NCI-H446 (cell line): ENCODE measurements around the gene CCDC30.
A peak's percentile ranks its signal among the peaks of the same experiment; 100 is the strongest.
"Not testable (repeated sequence)": the region's sequence is repeated elsewhere in the genome, so short reads cannot be mapped to it uniquely, and the experiment has no call there.

Experiments used
- DNase-seq, 2 experiments: peaks; one replicate each; lab custom pipeline; 2025; lab: John Stamatoyannopoulos, UW

Gene CCDC30

GRCh38 chr1:42453386-42453785 is 9.7 kb upstream of the CCDC30 start:
- no peak for DNase-seq

GRCh38 chr1:42454403-42454802 is 8.7 kb upstream of the CCDC30 start:
- DNase-seq: no peak

GRCh38 chr1:42456010-42456753 is 6.9 kb upstream of the CCDC30 start, which contains the start of the genes PPCS and ZMYND12:
PPCS (plus strand) TSS chr1:42456543; CDS start chr1:42456566, 23 bp downstream.
ZMYND12 (minus strand) TSS chr1:42456022; CDS start chr1:42455997, 25 bp downstream.
- peak; percentile 59 to 80 for DNase-seq

- DNase-seq: peak in 1 of 2 experiments; percentile 45
These were observed 6.4 kb upstream of the CCDC30 start for GRCh38 chr1:42456754-42457089.

GRCh38 chr1:42461196-42461595 is 1.9 kb upstream of the CCDC30 start:
- DNase-seq: no peak

- no peak for DNase-seq
These were observed 835 bp downstream of the CCDC30 start for GRCh38 chr1:42463921-42464320.

- no peak for DNase-seq
These were observed 2.9 kb downstream of the CCDC30 start for GRCh38 chr1:42466030-42466429.

GRCh38 chr1:42469727-42470126 is 6.6 kb downstream of the CCDC30 start:
- no peak for DNase-seq

- DNase-seq: no peak
These were observed 13.5 kb downstream of the CCDC30 start for GRCh38 chr1:42476605-42477004.

GRCh38 chr1:42477354-42477753 is 14.3 kb downstream of the CCDC30 start:
- DNase-seq: not testable (repeated sequence)

- no peak for DNase-seq
These were observed 14.7 kb downstream of the CCDC30 start for GRCh38 chr1:42477775-42478174.

- peak in 1 of 2 experiments; percentile 9 for DNase-seq
These were observed 16.5 kb downstream of the CCDC30 start for GRCh38 chr1:42479621-42480020.

GRCh38 chr1:42480921-42481320 is 17.8 kb downstream of the CCDC30 start:
- DNase-seq: no peak

- DNase-seq: no peak
These were observed 19.6 kb downstream of the CCDC30 start for GRCh38 chr1:42482635-42483153.

GRCh38 chr1:42484382-42484781 is 21.3 kb downstream of the CCDC30 start:
- peak in 1 of 2 experiments; percentile 34 for DNase-seq

- no peak for DNase-seq
These were observed 27.2 kb downstream of the CCDC30 start for GRCh38 chr1:42490237-42490636.

- not testable (repeated sequence) for DNase-seq
These were observed 38.9 kb downstream of the CCDC30 start for GRCh38 chr1:42502031-42502430.

GRCh38 chr1:42504535-42505128 is 41.5 kb downstream of the CCDC30 start:
- no peak for DNase-seq

- no peak for DNase-seq
These were observed 43.5 kb downstream of the CCDC30 start for GRCh38 chr1:42506576-42506975.

GRCh38 chr1:42511581-42512155 is 48.6 kb downstream of the CCDC30 start:
- DNase-seq: peak in 1 of 2 experiments; percentile 2

- DNase-seq: no peak
These were observed 55.8 kb downstream of the CCDC30 start for GRCh38 chr1:42518908-42519307.

- DNase-seq: no peak
These were observed 60.1 kb downstream of the CCDC30 start for GRCh38 chr1:42523171-42523570.

- DNase-seq: no peak
These were observed 61.2 kb downstream of the CCDC30 start for GRCh38 chr1:42524330-42524729.
